HEK293 (cell line): ENCODE data around the gene UGT1A10.
"Not testable (repeated sequence)": the region's sequence is repeated elsewhere in the genome, so short reads cannot be mapped to it uniquely, and the experiment has no call there.

Source experiments
- CTCF ChIA-PET: fragments of 350-600 bp; formaldehyde crosslinking; extraction: SDS; loops from one replicate; lab custom pipeline; 2021; ENCODE audit warnings: antibody characterized with exemption; lab: Yijun Ruan, JAX
- POLR2A ChIA-PET: fragments of 300-600 bp; formaldehyde crosslinking; extraction: SDS; loops from one replicate; lab custom pipeline; 2020; ENCODE audit warnings: antibody characterized with exemption, inconsistent platforms; lab: Yijun Ruan, JAX
- H3K27ac ChIP-seq: fragments of 200-500 bp; sonication (Bioruptor generic); 2 replicates; pipeline ENCODE4 v1.5.1; 2014; ENCODE audit warnings: low read depth, low read length, control low read depth, inconsistent platforms; ENCODE audit errors: extremely low read depth
- H3K36me3 ChIP-seq, 2 experiments: fragments of 200-500 bp in 1 of 2; sonication (Bioruptor generic) in 1 of 2; 1 replicate in 1 of 2; 2 replicates in 1 of 2; pipeline ENCODE4 v1.5.1; 2014 to 2017; ENCODE audit warnings: inconsistent platforms in 2 of 2, low read length in 2 of 2; ENCODE audit not compliant: control insufficient read depth in 2 of 2, insufficient read depth in 1 of 2
- H3K4me1 ChIP-seq: fragments of 200-500 bp; sonication (Bioruptor generic); 2 replicates; pipeline ENCODE4 v1.5.1; 2014; ENCODE audit warnings: mild to moderate bottlenecking, low read length, inconsistent platforms; ENCODE audit not compliant: control insufficient read depth, insufficient read depth
- H3K4me3 ChIP-seq: 2 replicates; pipeline ENCODE4 v1.5.1; 2011; ENCODE audit warnings: low read depth, mild to moderate bottlenecking, control low read depth, low read length, moderate library complexity
- H3K9me3 ChIP-seq: fragments of 200-500 bp; sonication (Bioruptor generic); 2 replicates; pipeline ENCODE4 v1.5.1; 2014; ENCODE audit warnings: low read depth, low read length, inconsistent platforms; ENCODE audit not compliant: control insufficient read depth, insufficient read depth
- BCL11A ChIP-seq: fragments of 450-650 bp; formaldehyde crosslinking; IDR thresholded peaks from 2 replicates; pipeline ENCODE4 v1.5.1; 2016; ENCODE audit warnings: low read depth, missing biosample characterization, missing genetic modification characterization
- GFI1B ChIP-seq: fragments of 450-650 bp; formaldehyde crosslinking; IDR thresholded peaks from 2 replicates; pipeline ENCODE4 v1.5.1; 2016; ENCODE audit warnings: missing biosample characterization, missing genetic modification characterization
- PATZ1 ChIP-seq: fragments of 450-650 bp; formaldehyde crosslinking; IDR thresholded peaks from 2 replicates; pipeline ENCODE4 v1.5.1; 2016; ENCODE audit warnings: missing biosample characterization, missing genetic modification characterization
- SP3 ChIP-seq: fragments of 450-650 bp; formaldehyde crosslinking; IDR thresholded peaks from 2 replicates; pipeline ENCODE4 v1.5.1; 2016; ENCODE audit warnings: missing biosample characterization, missing genetic modification characterization
- WT1 ChIP-seq: fragments of 450-650 bp; formaldehyde crosslinking; IDR thresholded peaks from 2 replicates; pipeline ENCODE4 v1.5.1; 2016; ENCODE audit warnings: missing biosample characterization, missing genetic modification characterization
- ZBTB11 ChIP-seq: fragments of 450-650 bp; formaldehyde crosslinking; conservative IDR thresholded peaks from 2 replicates; pipeline ENCODE4 v1.5.1; 2016; ENCODE audit warnings: low read depth, missing biosample characterization, missing genetic modification characterization
- ZFP69B ChIP-seq: fragments of 450-650 bp; formaldehyde crosslinking; IDR thresholded peaks from 2 replicates; pipeline ENCODE4 v1.5.1; 2016; ENCODE audit warnings: missing biosample characterization, missing genetic modification characterization
- ZNF211 ChIP-seq: fragments of 450-650 bp; formaldehyde crosslinking; IDR thresholded peaks from 2 replicates; pipeline ENCODE4 v1.5.1; 2016; ENCODE audit warnings: low read depth, missing biosample characterization, missing genetic modification characterization
- ZNF223 ChIP-seq: fragments of 450-650 bp; formaldehyde crosslinking; IDR thresholded peaks from 2 replicates; pipeline ENCODE4 v1.5.1; 2016; ENCODE audit warnings: missing biosample characterization, missing genetic modification characterization
- ZNF335 ChIP-seq: fragments of 450-650 bp; formaldehyde crosslinking; conservative IDR thresholded peaks from 2 replicates; pipeline ENCODE4 v1.5.1; 2016; ENCODE audit warnings: missing biosample characterization, missing genetic modification characterization
- ZNF354C ChIP-seq: fragments of 450-650 bp; formaldehyde crosslinking; IDR thresholded peaks from 2 replicates; pipeline ENCODE4 v1.5.1; 2016; ENCODE audit warnings: missing biosample characterization, missing genetic modification characterization, low read depth, borderline replicate concordance
- ZNF398 ChIP-seq: fragments of 450-650 bp; formaldehyde crosslinking; IDR thresholded peaks from 2 replicates; pipeline ENCODE4 v1.5.1; 2017; ENCODE audit warnings: missing biosample characterization, missing genetic modification characterization
- ZNF416 ChIP-seq: fragments of 450-650 bp; formaldehyde crosslinking; IDR thresholded peaks from 2 replicates; pipeline ENCODE4 v1.5.1; 2016; ENCODE audit warnings: missing biosample characterization, missing genetic modification characterization
- ZNF621 ChIP-seq: fragments of 450-650 bp; formaldehyde crosslinking; IDR thresholded peaks from 2 replicates; pipeline ENCODE4 v1.5.1; 2017; ENCODE audit warnings: missing biosample characterization, missing genetic modification characterization
- ZNF707 ChIP-seq: fragments of 450-650 bp; formaldehyde crosslinking; IDR thresholded peaks from 2 replicates; pipeline ENCODE4 v1.5.1; 2016; ENCODE audit warnings: missing biosample characterization, missing genetic modification characterization
- ZSCAN30 ChIP-seq: fragments of 450-650 bp; IDR thresholded peaks from 2 replicates; pipeline ENCODE4 v1.5.1; 2018; ENCODE audit warnings: missing biosample characterization, mild to moderate bottlenecking, missing genetic modification characterization, moderate library complexity
- ZSCAN5A ChIP-seq: fragments of 450-650 bp; formaldehyde crosslinking; IDR thresholded peaks from 2 replicates; pipeline ENCODE4 v1.5.1; 2016; ENCODE audit warnings: missing biosample characterization, missing genetic modification characterization
- ZXDB ChIP-seq: fragments of 450-650 bp; formaldehyde crosslinking; IDR thresholded peaks from 2 replicates; pipeline ENCODE4 v1.5.1; 2016; ENCODE audit warnings: missing biosample characterization, missing genetic modification characterization

Gene UGT1A10

GRCh38 chr2:233605680-233606079 is 30.6 kb upstream of the UGT1A10 start (continued):
- no peak for TF ChIP-seq ZNF416 (tag by site-specific recombination)
- no peak for TF ChIP-seq ZFP69B

GRCh38 chr2:233611284-233611683 is 25.0 kb upstream of the UGT1A10 start:
- no peak overlapping the region for H3K27ac ChIP-seq
- TF ChIP-seq ZXDB (tag by site-specific recombination) (no peak), ZSCAN5A (no peak), ZNF707 (no peak), WT1 (no peak), ZNF621 (no peak), PATZ1 (tag by site-specific recombination) (no peak), ZSCAN30 (tag by site-specific recombination) (no peak), BCL11A (tag by site-specific recombination) (no peak), ZNF354C (tag by site-specific recombination) (no peak), ZNF211 (tag by site-specific recombination) (no peak), ZNF335 (tag by site-specific recombination) (no peak), ZBTB11 (tag by site-specific recombination) (no peak), ZNF223 (tag by site-specific recombination) (no peak), SP3 (tag by site-specific recombination) (no peak), ZNF398 (no peak), GFI1B (tag by site-specific recombination) (no peak)
- TF ChIP-seq, all 188 proteins: peak for 0
- H3K9me3 ChIP-seq = no peaks in the 10 kb centered on the region
- no peaks in the 10 kb centered on the region for H3K36me3 ChIP-seq
- POLR2A ChIA-PET = no interaction called here
- no peak overlapping the region for H3K4me3 ChIP-seq
- H3K4me1 ChIP-seq = no peaks in the 10 kb centered on the region
- CTCF ChIA-PET = no interaction called here

- POLR2A ChIA-PET, CTCF ChIA-PET, H3K36me3 ChIP-seq, H3K4me1 ChIP-seq, H3K27ac ChIP-seq, H3K4me3 ChIP-seq, H3K9me3 ChIP-seq: not testable (repeated sequence)
Measured at GRCh38 chr2:233617476-233617875, 18.8 kb upstream of the UGT1A10 start, which contains the start of gene UGT1A8. UGT1A8 (plus strand) TSS chr2:233617633; CDS start chr2:233617708, 75 bp downstream.
